ENCODE data around the gene PCNP.
"Not testable (repeated sequence)": the region's sequence is repeated elsewhere in the genome, so short reads cannot be mapped to it uniquely, and the experiment has no call there.

PCNP gene

DNA sequence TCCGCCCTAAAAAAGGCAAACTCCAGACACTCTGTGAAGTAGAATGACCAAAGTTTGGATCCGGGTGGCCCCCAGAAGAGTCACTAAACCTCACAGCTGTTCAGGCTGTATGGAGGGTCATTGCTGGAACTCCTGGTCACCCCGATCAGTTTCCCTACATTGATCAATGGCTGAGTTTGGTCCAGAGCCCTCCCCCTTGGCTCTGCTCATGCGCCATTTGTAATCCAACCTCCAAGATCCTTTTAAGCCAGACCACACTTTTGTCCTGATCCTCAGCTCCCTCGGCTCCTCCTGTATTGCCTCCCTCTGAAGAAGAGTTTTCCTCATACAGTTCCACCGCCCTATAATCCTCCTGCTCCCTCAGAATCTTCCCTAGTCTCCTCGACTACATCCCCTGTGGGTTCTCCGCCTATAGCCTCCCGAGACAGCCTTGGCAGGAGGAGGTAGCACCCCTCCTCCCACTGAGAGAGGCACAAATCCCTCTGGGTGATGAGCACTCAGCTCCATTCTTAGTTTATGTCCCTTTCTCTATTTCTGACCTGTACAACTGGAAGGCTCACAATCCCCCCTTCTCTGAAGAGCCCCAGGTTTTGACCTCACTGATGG is 60.7 kb downstream of the PCNP start:
- no peak for DNase-seq

DNA sequence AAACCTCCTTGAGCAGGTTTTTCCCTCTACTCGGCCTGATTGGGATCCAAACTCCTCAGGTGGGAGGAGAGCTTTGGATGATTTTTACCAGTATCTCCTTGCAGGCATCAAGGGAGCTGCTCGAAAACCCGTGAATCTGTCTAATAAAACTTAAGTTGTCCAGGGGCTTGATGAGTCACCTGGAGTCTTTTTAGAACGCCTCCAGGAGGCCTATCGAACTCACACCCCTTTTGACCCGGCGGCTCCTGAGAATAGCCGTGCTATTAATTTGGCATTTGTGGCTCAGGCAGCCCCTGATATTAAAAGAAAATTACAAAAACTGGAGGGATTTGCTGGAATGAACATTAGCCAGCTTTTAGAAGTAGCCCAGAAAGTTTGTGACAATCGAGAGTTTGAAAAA is 61.4 kb downstream of the PCNP start:
- no peak for DNase-seq

DNA sequence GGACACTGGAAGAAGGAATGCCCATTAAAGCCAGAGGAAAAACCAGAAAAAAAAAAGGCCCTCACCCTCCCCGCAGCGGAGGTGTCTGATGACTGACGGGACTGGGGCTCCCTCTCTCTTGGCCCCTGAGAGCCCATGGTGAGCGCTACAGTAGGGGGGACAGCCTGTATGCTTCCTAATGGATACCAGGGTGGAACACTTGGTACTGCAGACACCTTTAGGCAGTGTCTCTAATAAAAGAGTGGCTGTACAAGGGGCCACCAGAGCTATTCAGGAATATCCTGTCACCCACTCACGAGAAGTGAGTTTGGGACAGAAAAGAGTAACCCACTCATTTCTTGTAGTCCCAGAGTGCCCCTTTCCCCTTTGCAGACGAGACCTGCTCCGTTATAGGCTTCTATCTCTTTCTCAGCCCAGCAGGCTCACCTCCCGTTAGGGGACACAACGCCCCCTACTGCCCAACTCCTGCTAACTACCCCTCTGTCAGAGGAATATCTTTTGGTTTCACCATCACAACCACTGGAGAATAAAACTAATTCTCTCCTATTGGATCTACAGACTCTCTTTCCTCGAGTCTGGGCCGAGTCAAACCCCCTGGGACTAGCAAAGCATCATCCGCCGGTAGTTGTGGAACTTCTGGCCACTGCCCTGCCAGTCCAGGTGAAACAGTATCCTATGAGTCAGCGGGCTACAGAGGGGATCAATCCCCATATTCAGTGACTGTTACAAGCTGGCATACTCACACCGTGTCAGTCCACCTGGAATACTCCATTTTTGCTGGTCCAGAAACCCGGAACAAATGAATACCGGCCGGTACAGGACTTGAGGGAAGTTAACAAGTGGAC is 62.2 kb downstream of the PCNP start:
- DNase-seq: peak; percentile 37 to 44 (median 40)

DNA sequence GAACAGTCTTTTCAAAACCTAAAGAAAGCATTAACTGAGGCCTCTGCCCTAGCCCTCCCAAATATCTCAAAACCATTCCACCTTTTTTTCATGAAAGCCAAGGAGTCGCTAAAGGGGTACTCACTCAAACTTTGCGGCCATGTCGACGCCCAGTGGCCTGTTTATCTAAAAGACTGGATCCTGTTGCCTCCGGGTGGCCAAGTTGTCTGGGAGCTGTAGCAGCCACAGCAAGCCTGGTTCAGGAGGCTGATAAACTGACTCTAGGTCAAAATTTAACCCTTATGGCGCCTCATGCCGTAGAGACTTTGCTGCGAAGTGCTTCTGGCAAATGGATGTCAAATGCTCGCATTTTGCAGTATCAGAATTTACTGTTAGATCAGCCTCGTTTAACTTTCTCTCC is 63.5 kb downstream of the PCNP start:
- DNase-seq: no peak

DNA sequence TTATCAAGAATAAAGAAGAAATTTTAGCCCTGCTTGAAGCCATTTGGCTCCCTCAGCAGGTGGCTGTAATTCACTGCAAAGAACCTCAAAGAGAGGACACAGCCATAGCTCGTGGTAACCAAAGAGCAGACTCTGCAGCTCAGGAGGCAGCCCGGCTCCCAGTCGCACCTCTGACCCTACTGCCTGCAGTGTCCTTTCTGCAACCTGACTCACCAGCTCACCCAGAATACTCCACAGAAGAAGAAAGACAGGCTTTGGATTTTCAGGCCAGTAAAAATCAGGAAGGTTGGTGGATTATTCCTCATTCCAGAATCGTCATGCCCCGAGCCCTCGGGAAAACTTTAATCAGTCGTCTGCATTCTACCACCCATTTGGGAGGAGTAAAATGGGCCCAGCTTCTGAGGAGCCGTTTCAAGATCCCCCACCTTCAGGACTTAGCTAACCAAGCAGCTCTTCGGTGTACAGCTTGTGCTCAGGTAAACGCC is 64.3 kb downstream of the PCNP start:
- no peak for DNase-seq

DNA sequence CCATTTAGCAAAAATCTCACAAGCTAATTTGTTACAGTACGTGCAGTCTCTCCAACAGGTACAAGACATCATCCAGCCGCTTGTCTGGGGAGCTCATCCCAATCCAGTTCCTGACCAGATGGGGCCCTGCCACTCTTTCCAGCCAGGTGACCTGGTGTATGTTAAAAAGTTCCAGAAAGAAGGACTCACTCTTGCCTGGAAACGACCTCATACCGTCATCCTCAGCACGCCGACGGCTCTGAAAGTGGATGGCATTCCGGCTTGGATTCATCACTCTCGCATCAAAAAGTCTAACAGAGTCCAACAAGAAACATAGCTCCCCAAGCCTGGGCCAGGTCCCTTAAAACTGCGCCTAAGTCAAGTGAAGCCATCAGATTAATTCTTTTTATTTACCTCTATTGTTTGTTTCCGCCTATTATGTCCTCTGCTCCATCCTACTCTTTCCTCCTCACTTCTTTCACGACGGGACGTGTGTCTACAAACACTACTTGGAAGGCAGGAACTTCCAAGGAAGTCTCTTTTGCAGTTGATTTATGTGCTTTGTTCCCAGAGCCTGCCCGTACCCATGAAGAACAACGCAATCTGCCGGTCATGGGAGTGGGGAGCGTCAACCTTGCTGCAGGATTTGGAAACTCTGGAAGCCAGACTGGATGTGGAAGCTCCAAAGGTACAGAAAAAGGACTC is 65.4 kb downstream of the PCNP start:
- no peak for DNase-seq

DNA sequence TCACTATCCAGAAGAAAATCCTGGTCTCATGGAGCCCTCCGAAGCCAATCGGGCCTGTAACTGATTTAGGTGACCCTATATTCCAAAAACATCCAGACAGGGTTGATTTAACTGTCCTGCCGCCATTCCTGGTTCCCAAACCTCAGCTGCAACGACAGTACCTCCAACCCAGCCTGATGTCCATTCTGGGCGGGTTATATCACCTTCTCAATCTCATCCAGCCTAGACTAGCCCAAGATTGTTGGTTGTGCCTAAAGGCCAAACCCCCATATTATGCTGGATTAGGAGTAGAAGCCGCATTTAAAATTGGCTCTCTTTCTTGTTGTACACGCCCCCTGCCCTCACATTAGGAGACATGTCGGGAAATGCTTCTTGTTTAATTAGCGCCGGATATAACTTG is 66.3 kb downstream of the PCNP start:
- no peak for DNase-seq

DNA sequence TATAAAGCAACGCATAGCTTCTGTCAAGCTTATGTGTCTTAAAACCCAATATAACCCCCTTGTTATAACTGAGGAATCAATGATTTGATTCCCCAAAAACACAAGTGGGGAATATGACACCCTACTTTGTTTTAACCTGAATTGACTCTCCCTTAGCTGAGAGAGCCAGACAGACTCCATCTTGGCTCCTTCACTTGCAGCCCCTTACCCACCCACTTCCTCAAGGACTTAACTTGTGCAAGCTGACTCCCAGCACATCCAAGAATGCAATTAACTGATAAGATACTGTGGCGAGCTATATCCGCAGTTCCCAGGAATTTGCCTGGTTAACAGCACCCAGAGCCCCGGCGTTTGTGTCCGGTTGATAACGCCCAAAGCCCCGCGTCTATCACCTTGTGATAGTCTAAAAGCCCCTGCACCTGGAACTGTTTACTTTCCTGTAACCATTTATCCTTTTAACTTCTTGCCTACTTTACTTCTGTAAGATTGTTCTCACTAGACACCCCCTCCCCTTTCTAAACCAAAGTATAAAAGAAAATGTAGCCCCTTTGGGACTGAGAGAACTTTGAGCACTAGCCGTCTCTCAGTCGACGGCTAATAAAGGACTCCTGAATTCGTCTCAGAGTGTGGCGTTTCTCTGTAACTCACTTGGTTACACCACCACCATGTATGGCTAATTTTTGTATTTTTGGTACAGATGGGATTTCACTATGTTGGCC is 67.6 kb downstream of the PCNP start:
- DNase-seq: not testable (repeated sequence)

DNA sequence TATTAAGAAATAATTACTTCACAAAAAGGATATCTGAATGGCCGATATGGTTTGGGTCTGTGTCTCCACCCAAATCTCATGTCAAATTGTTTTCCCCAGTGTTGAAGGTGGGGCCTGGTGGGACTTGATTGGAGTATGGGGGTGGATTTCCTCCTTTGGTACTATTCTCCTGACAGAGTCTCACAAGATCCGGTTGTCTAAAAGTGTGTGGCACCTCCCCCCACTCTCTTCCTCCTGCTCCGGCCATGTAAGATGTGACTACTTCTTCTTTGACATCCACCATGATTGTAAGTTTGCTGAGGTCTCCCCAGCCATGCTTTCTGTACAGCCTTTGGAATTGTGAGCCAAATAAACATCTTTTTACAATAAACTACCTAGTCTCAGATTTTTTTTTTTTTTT is 68.5 kb downstream of the PCNP start:
- DNase-seq: no peak

DNA sequence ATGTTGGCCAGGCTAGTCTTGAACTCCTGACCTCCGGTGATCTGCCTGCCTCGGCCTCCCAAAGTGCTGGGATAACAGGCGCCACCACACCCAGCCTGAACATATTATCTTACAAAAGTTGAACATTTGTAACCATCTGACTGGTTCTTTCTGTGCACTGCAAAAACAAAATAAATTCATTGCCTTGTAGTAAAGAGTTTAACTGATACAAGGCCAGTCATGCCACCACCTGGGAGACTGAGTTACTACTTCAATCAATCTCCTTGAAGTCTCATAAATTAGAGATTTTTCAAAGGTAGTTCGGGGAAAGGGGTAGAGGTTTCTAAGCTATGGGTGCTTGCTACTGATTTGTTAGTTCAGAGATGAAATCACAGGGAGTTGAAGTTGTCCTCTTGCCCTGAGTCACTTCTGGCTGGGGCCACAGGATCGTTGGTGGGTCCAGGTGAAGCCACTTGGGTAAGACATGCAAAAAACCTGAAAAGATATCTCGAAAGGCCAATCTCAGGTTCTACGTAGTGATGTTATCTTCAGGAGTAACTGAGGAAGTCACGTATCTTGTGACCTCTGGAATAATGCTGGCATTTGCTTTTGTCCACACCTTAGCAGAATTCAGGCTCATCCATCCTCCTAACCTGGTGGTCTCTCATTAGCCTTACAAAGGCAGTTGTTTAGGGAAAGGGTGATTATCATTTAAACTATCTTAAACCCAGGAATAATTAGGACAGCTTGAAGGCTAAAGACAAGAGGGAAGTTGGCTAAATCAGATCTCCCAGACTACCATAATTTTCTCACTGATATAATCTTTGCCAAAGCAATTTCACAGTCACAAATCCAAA is 69.2 kb downstream of the PCNP start:
- no peak for DNase-seq
